GM12864 (cell line): Measurements from ENCODE around the gene RNASEH2A.

Source experiments
- DNase-seq: peaks from one replicate; pipeline ENCODE4 v3.0.0-alpha.2; 2011; ENCODE audit warnings: low read depth
- H3K4me3 ChIP-seq: 2 replicates; pipeline ENCODE4 v1.5.1; 2011; ENCODE audit warnings: mild to moderate bottlenecking, low read depth, low read length, control low read depth
- CTCF ChIP-seq: IDR thresholded peaks from 2 replicates; pipeline ENCODE4 v1.5.1; 2011; ENCODE audit warnings: low read depth, mild to moderate bottlenecking, moderate library complexity, low read length, control low read depth, inconsistent platforms; ENCODE audit errors: missing control alignments

Gene RNASEH2A

GRCh38 chr19:12834976-12835757, 28.8 kb downstream of the RNASEH2A start:
- no peak for DNase-seq
- H3K4me3 ChIP-seq = no peak overlapping the region
- TF ChIP-seq CTCF = no peak

- H3K4me3 ChIP-seq = no peak overlapping the region
- no peak for DNase-seq
- no peak for TF ChIP-seq CTCF
Measured at GRCh38 chr19:12836529-12836863, 30.1 kb downstream of the RNASEH2A start.

- TF ChIP-seq CTCF = no peak
- no peak for DNase-seq
- no peak overlapping the region for H3K4me3 ChIP-seq
Measured at GRCh38 chr19:12837225-12837624, 30.8 kb downstream of the RNASEH2A start.

- no peak within 1 kb of the TSS; the same call in 1 of the 2 replicates for H3K4me3 ChIP-seq
- DNase-seq = no peak
- TF ChIP-seq CTCF = peak; percentile 58
Measured at GRCh38 chr19:12838182-12838885, 31.9 kb downstream of the RNASEH2A start, which contains the start of gene MAST1. Gene MAST1 (plus strand): TSS chr19:12838515. CDS start chr19:12838573, 58 bp downstream.

GRCh38 chr19:12838886-12839756, 32.7 kb downstream of the RNASEH2A start:
- no peak overlapping the region for H3K4me3 ChIP-seq
- DNase-seq = no peak
- no peak for TF ChIP-seq CTCF

GRCh38 chr19:12840091-12841079, 34.0 kb downstream of the RNASEH2A start:
- no peak for TF ChIP-seq CTCF
- no peak for DNase-seq
- no peak overlapping the region for H3K4me3 ChIP-seq
